Neural progenitor cell (in vitro differentiated cells): Measurements from ENCODE around the gene TMEM51. TPM values are rescaled to one million over a fixed set of nuclear protein-coding genes. Genes with fewer than 3 reads are reported as not detected.
"Not testable (repeated sequence)": the region's sequence is repeated elsewhere in the genome, so short reads cannot be mapped to it uniquely, and the experiment has no call there.

Experiments
- DNase-seq: peaks from one replicate; pipeline ENCODE4 v3.0.0-alpha.2; 2016; ENCODE audit warnings: low spot score
- H2AFZ ChIP-seq: fragments of 200-600 bp; sonication (generic); replicated peaks from 2 replicates; pipeline ENCODE4 v1.6.1; 2016; ENCODE audit warnings: antibody characterized with exemption
- H3F3A ChIP-seq: fragments of 200-600 bp; sonication (generic); 2 replicates; pipeline ENCODE4 v1.6.1; 2016; ENCODE audit warnings: antibody characterized with exemption, low read depth
- H3K27ac ChIP-seq: fragments of 200-600 bp; sonication (generic); 2 replicates; pipeline ENCODE4 v1.5.1; 2016; ENCODE audit warnings: mild to moderate bottlenecking
- H3K27me3 ChIP-seq: fragments of 200-600 bp; sonication (generic); 2 replicates; pipeline ENCODE4 v1.6.1; 2016; ENCODE audit warnings: mild to moderate bottlenecking, moderate library complexity
- H3K36me3 ChIP-seq: fragments of 200-600 bp; sonication (generic); 2 replicates; pipeline ENCODE4 v1.5.1; 2016
- H3K4me1 ChIP-seq: fragments of 200-600 bp; sonication (generic); 2 replicates; pipeline ENCODE4 v1.6.1; 2016; ENCODE audit warnings: mixed run types
- H3K4me2 ChIP-seq: fragments of 200-600 bp; sonication (generic); 2 replicates; pipeline ENCODE4 v1.6.1; 2016
- H3K4me3 ChIP-seq: fragments of 200-600 bp; sonication (generic); 2 replicates; pipeline ENCODE4 v1.5.1; 2016
- H3K79me2 ChIP-seq: fragments of 200-600 bp; sonication (generic); 2 replicates; pipeline ENCODE4 v1.6.1; 2016; ENCODE audit warnings: low read depth
- H3K9ac ChIP-seq: fragments of 200-600 bp; sonication (generic); 2 replicates; pipeline ENCODE4 v1.6.1; 2016
- H3K9me3 ChIP-seq: fragments of 200-600 bp; sonication (generic); 2 replicates; pipeline ENCODE4 v1.5.1; 2016; ENCODE audit warnings: low read depth
- H4K20me1 ChIP-seq: fragments of 200-600 bp; sonication (generic); 2 replicates; pipeline ENCODE4 v1.6.1; 2016; ENCODE audit warnings: low read depth
- H3K27ac Mint-ChIP-seq: 3 replicates; pipeline ENCODE4 v1.8.0; 2021; ENCODE audit warnings: mixed read lengths
- H3K27me3 Mint-ChIP-seq: 2 replicates; pipeline ENCODE4 v1.8.0; 2022; ENCODE audit warnings: low read depth, mild to moderate bottlenecking, inconsistent platforms, moderate library complexity, mixed read lengths; ENCODE audit not compliant: insufficient read depth
- H3K36me3 Mint-ChIP-seq: 3 replicates; pipeline ENCODE4 v1.8.0; 2021; ENCODE audit warnings: mixed read lengths
- H3K4me1 Mint-ChIP-seq: 3 replicates; pipeline ENCODE4 v1.8.0; 2021; ENCODE audit warnings: mixed read lengths
- H3K4me3 Mint-ChIP-seq: 3 replicates; pipeline ENCODE4 v1.8.0; 2021; ENCODE audit warnings: mild to moderate bottlenecking, moderate library complexity, mixed read lengths
- H3K9me3 Mint-ChIP-seq: 3 replicates; pipeline ENCODE4 v1.8.0; 2020; ENCODE audit warnings: mixed read lengths
- EZH2 ChIP-seq: fragments of 200-600 bp; sonication (generic); IDR thresholded peaks from 2 replicates; pipeline ENCODE4 v1.6.1; 2017; ENCODE audit warnings: antibody characterized with exemption, mild to moderate bottlenecking, moderate library complexity
- EZH2phosphoT487 ChIP-seq: fragments of 200-600 bp; sonication (generic); IDR thresholded peaks from 2 replicates; pipeline ENCODE4 v1.6.1; 2017; ENCODE audit warnings: antibody characterized with exemption
- total RNA-seq: library from RNA; depleted of rRNA; stranded (reverse); fragments of >200 nt; gene quantifications from 2 replicates; pipeline ENCODE4 v1.2.3, GENCODE V29; 2015; ENCODE audit warnings: low replicate concordance
- TF ChIP-seq, protein P1 (sequence below): fragments of 200-600 bp; sonication (generic); IDR thresholded peaks from 2 replicates; pipeline ENCODE4 v1.5.1; 2017; ENCODE audit warnings: antibody characterized with exemption, mild to moderate bottlenecking

TMEM51 gene
- total RNA-seq, 1 donor from 2014 or later = 5.2 TPM

DNA sequence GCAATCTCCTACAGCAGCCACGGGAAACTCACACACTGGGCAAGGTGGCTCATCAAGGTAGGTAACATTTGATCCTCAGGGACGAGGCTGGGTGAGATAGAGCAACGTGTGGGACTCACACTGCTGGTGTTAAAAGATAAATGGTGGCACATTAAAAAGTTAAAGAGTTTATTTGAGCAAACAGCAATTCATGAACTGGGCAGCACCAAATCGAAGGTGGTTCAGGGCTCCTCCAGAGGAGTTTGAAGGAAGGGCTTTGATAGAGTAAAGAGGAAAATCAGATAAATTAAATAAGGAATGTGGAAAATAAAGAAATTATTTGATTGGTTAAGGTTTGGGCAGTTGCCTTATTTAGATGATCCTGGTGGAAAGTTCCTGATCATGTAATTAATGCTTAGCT is 23.6 kb upstream of the TMEM51 start:
- Histone ChIP-seq H4K20me1 (no peaks in the 10 kb centered on the region), H3K27me3 (no peaks in the 10 kb centered on the region), H3K79me2 (no peaks in the 10 kb centered on the region), H3K4me3 (no peak overlapping the region), H3F3A (no peaks in the 10 kb centered on the region), H3K36me3 (no peaks in the 10 kb centered on the region), H3K4me1 (no peaks in the 10 kb centered on the region), H2AFZ (no peak overlapping the region), H3K27ac (no peak overlapping the region), H3K4me2 (no peak overlapping the region), H3K9ac (no peak overlapping the region), H3K9me3 (no peaks in the 10 kb centered on the region)
- Mint-ChIP-seq H3K9me3 (peaks cover 9% of the 10 kb centered on the region), H3K36me3 (no peaks in the 10 kb centered on the region), H3K27me3 (peaks cover 6% of the 10 kb centered on the region), H3K4me3 (no peak overlapping the region), H3K27ac (no peak overlapping the region), H3K4me1 (peaks cover 2% of the 10 kb centered on the region)
- TF ChIP-seq EZH2 (no peak), EZH2phosphoT487 (no peak)
- TF ChIP-seq, protein P1, sequence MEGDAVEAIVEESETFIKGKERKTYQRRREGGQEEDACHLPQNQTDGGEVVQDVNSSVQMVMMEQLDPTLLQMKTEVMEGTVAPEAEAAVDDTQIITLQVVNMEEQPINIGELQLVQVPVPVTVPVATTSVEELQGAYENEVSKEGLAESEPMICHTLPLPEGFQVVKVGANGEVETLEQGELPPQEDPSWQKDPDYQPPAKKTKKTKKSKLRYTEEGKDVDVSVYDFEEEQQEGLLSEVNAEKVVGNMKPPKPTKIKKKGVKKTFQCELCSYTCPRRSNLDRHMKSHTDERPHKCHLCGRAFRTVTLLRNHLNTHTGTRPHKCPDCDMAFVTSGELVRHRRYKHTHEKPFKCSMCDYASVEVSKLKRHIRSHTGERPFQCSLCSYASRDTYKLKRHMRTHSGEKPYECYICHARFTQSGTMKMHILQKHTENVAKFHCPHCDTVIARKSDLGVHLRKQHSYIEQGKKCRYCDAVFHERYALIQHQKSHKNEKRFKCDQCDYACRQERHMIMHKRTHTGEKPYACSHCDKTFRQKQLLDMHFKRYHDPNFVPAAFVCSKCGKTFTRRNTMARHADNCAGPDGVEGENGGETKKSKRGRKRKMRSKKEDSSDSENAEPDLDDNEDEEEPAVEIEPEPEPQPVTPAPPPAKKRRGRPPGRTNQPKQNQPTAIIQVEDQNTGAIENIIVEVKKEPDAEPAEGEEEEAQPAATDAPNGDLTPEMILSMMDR = no peak
- no peak for DNase-seq

DNA sequence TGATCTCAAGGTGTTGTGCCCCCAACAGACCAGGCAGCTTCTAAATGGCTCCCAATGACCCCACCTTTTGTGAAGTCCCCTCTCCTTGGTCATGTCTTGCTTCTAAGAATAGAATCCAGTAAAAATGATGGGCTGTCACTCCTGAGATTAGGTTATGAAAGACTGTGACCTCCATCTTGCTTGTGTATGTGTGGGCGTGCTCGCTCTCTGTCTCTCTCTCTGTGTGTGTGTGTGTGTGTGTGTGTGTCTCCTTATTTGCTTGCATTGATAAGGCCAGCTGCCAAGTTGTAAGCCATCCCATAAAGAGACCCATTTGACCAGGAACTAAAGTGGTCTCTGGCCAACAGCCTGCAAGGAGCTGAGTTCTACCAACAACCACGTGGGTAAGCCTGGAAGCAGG is 22.9 kb upstream of the TMEM51 start:
- no peak overlapping the region for H3K4me3 ChIP-seq
- peaks cover 6% of the 10 kb centered on the region for H3K27me3 Mint-ChIP-seq
- H3F3A ChIP-seq = no peaks in the 10 kb centered on the region
- H4K20me1 ChIP-seq = no peaks in the 10 kb centered on the region
- no peak overlapping the region for H3K27ac ChIP-seq
- H3K36me3 Mint-ChIP-seq = no peaks in the 10 kb centered on the region
- no peak overlapping the region for H3K27ac Mint-ChIP-seq
- H3K9me3 ChIP-seq = no peaks in the 10 kb centered on the region
- H3K36me3 ChIP-seq = no peaks in the 10 kb centered on the region
- no peaks in the 10 kb centered on the region for H3K27me3 ChIP-seq
- no peak overlapping the region for H3K4me2 ChIP-seq
- H3K4me1 ChIP-seq = no peaks in the 10 kb centered on the region
- no peaks in the 10 kb centered on the region for H3K79me2 ChIP-seq
- no peak for TF ChIP-seq EZH2
- TF ChIP-seq, protein P1 = no peak
- no peak for TF ChIP-seq EZH2phosphoT487
- peaks cover 9% of the 10 kb centered on the region for H3K9me3 Mint-ChIP-seq
- no peak overlapping the region for H3K9ac ChIP-seq
- no peak overlapping the region for H2AFZ ChIP-seq
- peaks cover 5% of the 10 kb centered on the region for H3K4me1 Mint-ChIP-seq
- H3K4me3 Mint-ChIP-seq = peak overlapping the region; percentile 53
- no peak for DNase-seq

DNA sequence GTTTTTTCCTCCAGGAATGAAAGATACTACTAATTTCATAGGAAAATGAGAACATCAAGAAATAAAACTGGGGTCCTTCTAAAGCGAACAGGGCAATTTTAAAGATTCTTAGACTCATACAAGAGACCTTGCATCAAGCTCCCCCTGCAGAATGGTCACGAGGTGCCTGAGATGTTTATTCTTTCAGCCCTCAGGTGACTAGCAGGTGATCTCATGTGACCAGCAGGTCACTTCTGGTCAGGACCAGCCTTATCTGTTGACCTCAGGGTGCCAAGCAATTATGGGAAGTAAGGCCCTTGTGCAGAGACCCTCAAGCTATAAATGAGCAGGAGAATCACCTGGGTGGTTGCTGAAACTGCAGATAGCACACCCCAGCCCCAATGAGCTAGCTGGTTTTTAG is 20.6 kb upstream of the TMEM51 start:
- H3K4me3 ChIP-seq = no peak overlapping the region
- no peak for DNase-seq
- H3F3A ChIP-seq = no peaks in the 10 kb centered on the region
- no peaks in the 10 kb centered on the region for H3K27me3 ChIP-seq
- Mint-ChIP-seq H3K27me3 (peaks cover 12% of the 10 kb centered on the region), H3K27ac (no peak overlapping the region), H3K4me3 (no peak overlapping the region), H3K9me3 (peaks cover 9% of the 10 kb centered on the region), H3K36me3 (no peaks in the 10 kb centered on the region), H3K4me1 (peaks cover 19% of the 10 kb centered on the region)
- no peak overlapping the region for H2AFZ ChIP-seq
- no peaks in the 10 kb centered on the region for H4K20me1 ChIP-seq
- H3K9ac ChIP-seq = no peak overlapping the region
- H3K36me3 ChIP-seq = no peaks in the 10 kb centered on the region
- H3K4me2 ChIP-seq = no peak overlapping the region
- H3K4me1 ChIP-seq = no peaks in the 10 kb centered on the region
- TF ChIP-seq EZH2 (no peak), EZH2phosphoT487 (no peak)
- TF ChIP-seq, protein P1 = no peak
- H3K79me2 ChIP-seq = no peaks in the 10 kb centered on the region
- H3K27ac ChIP-seq = no peak overlapping the region
- H3K9me3 ChIP-seq = no peaks in the 10 kb centered on the region

DNA sequence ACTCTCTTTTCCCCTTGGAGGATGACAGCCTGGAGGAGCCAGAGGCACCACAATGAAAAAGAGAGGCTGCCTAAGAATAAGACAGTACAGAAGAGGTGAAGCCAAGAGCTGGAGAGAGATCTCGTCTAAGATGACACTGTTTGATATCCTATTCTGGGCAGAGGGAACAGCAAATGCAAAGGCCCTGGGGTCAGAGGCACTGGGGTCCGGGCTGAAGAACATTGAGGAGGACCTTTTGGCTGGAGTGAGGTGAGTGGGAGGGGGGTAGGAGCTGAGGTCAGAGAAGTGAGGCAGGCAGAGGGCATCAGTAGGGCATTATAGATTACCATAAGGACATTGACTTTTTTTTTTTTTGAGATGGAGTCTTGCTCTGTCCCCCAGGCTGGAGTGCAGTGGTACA is 19.3 kb upstream of the TMEM51 start:
- Histone ChIP-seq H4K20me1 (no peaks in the 10 kb centered on the region), H3K79me2 (no peaks in the 10 kb centered on the region), H3K27ac (no peak overlapping the region), H3K36me3 (no peaks in the 10 kb centered on the region), H3K27me3 (no peaks in the 10 kb centered on the region), H3K4me2 (no peak overlapping the region), H3K4me3 (no peak overlapping the region), H2AFZ (no peak overlapping the region), H3K9ac (no peak overlapping the region), H3K9me3 (no peaks in the 10 kb centered on the region), H3F3A (no peaks in the 10 kb centered on the region), H3K4me1 (no peaks in the 10 kb centered on the region)
- Mint-ChIP-seq H3K9me3 (peaks cover 6% of the 10 kb centered on the region), H3K4me1 (peaks cover 22% of the 10 kb centered on the region), H3K4me3 (no peak overlapping the region), H3K27me3 (peaks cover 17% of the 10 kb centered on the region), H3K36me3 (no peaks in the 10 kb centered on the region), H3K27ac (no peak overlapping the region)
- TF ChIP-seq, protein P1 = no peak
- no peak for TF ChIP-seq EZH2
- no peak for TF ChIP-seq EZH2phosphoT487
- no peak for DNase-seq

DNA sequence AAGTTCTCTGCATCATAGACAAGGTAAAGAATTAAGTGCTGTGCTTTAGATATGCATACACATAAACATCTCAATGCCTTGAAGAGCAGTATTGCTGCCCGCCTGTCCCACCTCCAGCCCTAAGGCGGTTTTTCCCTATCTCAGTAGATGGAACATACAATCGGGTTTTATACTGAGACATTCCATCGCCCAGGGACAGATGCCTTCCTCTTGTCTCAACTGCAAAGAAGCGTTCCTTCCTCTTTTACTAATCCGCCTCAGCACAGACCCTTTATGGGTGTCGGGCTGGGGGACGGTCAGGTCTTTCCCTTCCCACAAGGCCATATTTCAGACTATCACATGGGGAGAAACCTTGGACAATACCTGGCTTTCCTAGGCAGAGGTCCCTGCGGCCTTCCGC is 17.9 kb upstream of the TMEM51 start:
- not testable (repeated sequence) for H3K9me3 Mint-ChIP-seq, H3K4me2 ChIP-seq, H3K27ac ChIP-seq, H3K36me3 ChIP-seq, H3K4me3 ChIP-seq, H3K36me3 Mint-ChIP-seq, H3K79me2 ChIP-seq, H2AFZ ChIP-seq, H3F3A ChIP-seq, H3K27me3 ChIP-seq, H4K20me1 ChIP-seq, DNase-seq, H3K9ac ChIP-seq, H3K9me3 ChIP-seq, H3K4me1 ChIP-seq
- H3K4me3 Mint-ChIP-seq = peak overlapping the region; percentile 30
- peak overlapping the region; percentile 85 for H3K27ac Mint-ChIP-seq
- peaks cover 20% of the 10 kb centered on the region for H3K27me3 Mint-ChIP-seq
- peaks cover 35% of the 10 kb centered on the region for H3K4me1 Mint-ChIP-seq
